Measurements from ENCODE around the gene NEUROG2. TPM values are rescaled to one million over a fixed set of nuclear protein-coding genes. Genes with fewer than 3 reads are reported as not detected.
A peak's percentile ranks its signal among the peaks of the same experiment; 100 is the strongest.

The NEUROG2 gene
- total and polyA plus RNA-seq, 2 of the 4 experiments (the other 2 are of a cell fraction): not detected

DNA sequence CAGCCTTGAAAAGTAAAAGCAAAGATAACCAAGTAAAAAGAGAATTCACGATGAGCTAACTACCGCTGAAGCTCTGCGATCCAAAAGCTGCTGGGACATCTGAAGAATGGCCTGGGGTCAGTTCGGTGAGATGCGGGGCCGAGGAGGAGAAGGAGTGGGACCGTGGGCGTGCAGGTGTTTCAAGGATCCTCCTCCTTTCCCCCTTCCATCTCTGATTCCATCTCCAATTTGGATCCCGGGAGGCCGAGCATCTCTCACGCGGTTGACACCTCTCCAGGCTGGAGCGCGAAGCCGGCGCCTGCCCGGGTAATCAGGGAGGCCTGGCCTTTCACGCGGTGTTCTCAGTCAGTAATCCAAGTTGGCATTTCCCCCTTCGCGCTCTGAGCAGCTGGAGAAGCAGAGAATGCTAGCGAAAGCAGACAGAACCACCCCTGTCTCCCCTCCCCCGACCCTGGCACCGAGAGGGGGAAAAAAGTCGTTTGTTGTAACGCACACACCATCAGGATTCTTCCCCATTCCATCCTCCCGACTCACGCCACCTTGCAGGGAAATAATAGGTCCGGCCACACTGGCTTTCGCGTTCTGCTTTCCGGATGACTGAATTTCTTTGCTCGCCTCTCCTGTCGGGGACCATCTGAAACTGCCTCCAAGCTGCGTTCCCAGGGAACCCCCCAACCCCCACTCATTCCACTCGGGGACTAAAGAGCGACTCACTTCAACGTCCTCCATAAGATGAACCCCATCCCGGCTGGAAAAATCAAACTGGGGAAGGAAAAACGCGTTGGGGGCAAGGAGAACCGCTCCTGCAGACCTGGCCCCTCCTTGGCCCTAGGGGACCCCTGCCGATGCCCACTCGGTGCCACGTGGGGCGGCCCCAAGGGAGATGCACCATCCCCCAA, 6.5 kb downstream of the NEUROG2 start:
- in situ Hi-C loops (cut with MboI; ENCODE audit: low sequenced_read_pairs): no loop called here
- CTCF ChIA-PET: no interaction called here
- TF ChIP-seq MAZ (IDR thresholded peaks at IDR 0.05; ENCODE audit: borderline replicate concordance, low read depth, low read length) (no peak), MAFK (IDR thresholded peaks at IDR 0.05; ENCODE audit: low read depth, low read length) (no peak), CHD1 (IDR thresholded peaks at IDR 0.05; ENCODE audit: low read depth, low read length) (no peak), BHLHE40 (IDR thresholded peaks at IDR 0.05; ENCODE audit: low read depth, low read length) (no peak), RAD21 (IDR thresholded peaks at IDR 0.05; ENCODE audit: low read length) (no peak), FOS (IDR thresholded peaks at IDR 0.05; ENCODE audit: low read depth, low read length) (no peak), SMC3 (IDR thresholded peaks at IDR 0.05; ENCODE audit: low read depth, low read length) (no peak), NFE2L2 (IDR thresholded peaks at IDR 0.05; ENCODE audit: low read depth, low read length) (no peak), MXI1 (IDR thresholded peaks at IDR 0.05; ENCODE audit: borderline replicate concordance, low read depth, low read length) (no peak), RCOR1 (IDR thresholded peaks at IDR 0.05; ENCODE audit: insufficient replicate concordance, low read length) (no peak), RFX5 (IDR thresholded peaks at IDR 0.05; ENCODE audit: low read depth, low read length) (no peak)
- TF ChIP-seq, protein P1, sequence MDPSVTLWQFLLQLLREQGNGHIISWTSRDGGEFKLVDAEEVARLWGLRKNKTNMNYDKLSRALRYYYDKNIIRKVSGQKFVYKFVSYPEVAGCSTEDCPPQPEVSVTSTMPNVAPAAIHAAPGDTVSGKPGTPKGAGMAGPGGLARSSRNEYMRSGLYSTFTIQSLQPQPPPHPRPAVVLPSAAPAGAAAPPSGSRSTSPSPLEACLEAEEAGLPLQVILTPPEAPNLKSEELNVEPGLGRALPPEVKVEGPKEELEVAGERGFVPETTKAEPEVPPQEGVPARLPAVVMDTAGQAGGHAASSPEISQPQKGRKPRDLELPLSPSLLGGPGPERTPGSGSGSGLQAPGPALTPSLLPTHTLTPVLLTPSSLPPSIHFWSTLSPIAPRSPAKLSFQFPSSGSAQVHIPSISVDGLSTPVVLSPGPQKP (IDR thresholded peaks at IDR 0.05; ENCODE audit: borderline replicate concordance, low read depth, low read length): no peak
- TF ChIP-seq, protein P2, sequence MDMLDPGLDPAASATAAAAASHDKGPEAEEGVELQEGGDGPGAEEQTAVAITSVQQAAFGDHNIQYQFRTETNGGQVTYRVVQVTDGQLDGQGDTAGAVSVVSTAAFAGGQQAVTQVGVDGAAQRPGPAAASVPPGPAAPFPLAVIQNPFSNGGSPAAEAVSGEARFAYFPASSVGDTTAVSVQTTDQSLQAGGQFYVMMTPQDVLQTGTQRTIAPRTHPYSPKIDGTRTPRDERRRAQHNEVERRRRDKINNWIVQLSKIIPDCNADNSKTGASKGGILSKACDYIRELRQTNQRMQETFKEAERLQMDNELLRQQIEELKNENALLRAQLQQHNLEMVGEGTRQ (IDR thresholded peaks at IDR 0.05; ENCODE audit: low read depth, low read length): no peak
- TF ChIP-seq, protein P3, sequence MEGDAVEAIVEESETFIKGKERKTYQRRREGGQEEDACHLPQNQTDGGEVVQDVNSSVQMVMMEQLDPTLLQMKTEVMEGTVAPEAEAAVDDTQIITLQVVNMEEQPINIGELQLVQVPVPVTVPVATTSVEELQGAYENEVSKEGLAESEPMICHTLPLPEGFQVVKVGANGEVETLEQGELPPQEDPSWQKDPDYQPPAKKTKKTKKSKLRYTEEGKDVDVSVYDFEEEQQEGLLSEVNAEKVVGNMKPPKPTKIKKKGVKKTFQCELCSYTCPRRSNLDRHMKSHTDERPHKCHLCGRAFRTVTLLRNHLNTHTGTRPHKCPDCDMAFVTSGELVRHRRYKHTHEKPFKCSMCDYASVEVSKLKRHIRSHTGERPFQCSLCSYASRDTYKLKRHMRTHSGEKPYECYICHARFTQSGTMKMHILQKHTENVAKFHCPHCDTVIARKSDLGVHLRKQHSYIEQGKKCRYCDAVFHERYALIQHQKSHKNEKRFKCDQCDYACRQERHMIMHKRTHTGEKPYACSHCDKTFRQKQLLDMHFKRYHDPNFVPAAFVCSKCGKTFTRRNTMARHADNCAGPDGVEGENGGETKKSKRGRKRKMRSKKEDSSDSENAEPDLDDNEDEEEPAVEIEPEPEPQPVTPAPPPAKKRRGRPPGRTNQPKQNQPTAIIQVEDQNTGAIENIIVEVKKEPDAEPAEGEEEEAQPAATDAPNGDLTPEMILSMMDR (conservative IDR thresholded peaks at IDR 0.05; ENCODE audit: low read depth, low read length): no peak

More for the DNA sequence above, 6.5 kb downstream of the NEUROG2 start:
- no peak overlapping the region for H3K4ac ChIP-seq (ENCODE audit: low read depth, low read length)
- H3K56ac ChIP-seq (ENCODE audit: extremely low read depth, insufficient read depth, low read length): no peak overlapping the region
- no peak overlapping the region for H2AK9ac ChIP-seq (replicated peaks; ENCODE audit: low read depth, low read length, poor library complexity)
- H3K36me3 ChIP-seq (ENCODE audit: control insufficient read depth, insufficient read depth, low read length): no peaks in the 10 kb centered on the region
- H3K4me3 ChIP-seq (ENCODE audit: insufficient read depth, low read depth, low read length): no peak overlapping the region
- H4K20me1 ChIP-seq (ENCODE audit: insufficient read depth, low read length): no peaks in the 10 kb centered on the region
- no peaks in the 10 kb centered on the region for H3K9me1 ChIP-seq (ENCODE audit: insufficient read depth, low read length)
- H3K9ac ChIP-seq (ENCODE audit: low read depth, low read length): no peak overlapping the region
- no peak overlapping the region for H4K5ac ChIP-seq (ENCODE audit: low read depth, low read length)
- no CpG with 5 or more reads among the region's 46 CpGs for WGBS, 2 experiments (ENCODE audit: extremely low coverage in 2 of 2, insufficient read length in 1 of 2)
- H3K9me3 ChIP-seq (ENCODE audit: control insufficient read depth, insufficient read depth, low read length): peaks cover 8% of the 10 kb centered on the region; the same call in 1 of the 2 replicates
- POLR2A ChIA-PET (ENCODE audit: unreplicated experiment): no interaction called here
- DNase-seq (peak; percentile 20), ATAC-seq (ENCODE audit: low read depth) (peak; percentile 17; the same call in 1 of the 2 replicates)
- H4K8ac ChIP-seq (ENCODE audit: low read depth in 2 of 2, low read length in 2 of 2): no peak overlapping the region
- H2BK15ac ChIP-seq (ENCODE audit: low read depth, low read length): no peak overlapping the region
- no peak overlapping the region for H3K23ac ChIP-seq (ENCODE audit: low read depth, low read length)
- peak overlapping the region; percentile 12 for H2AFZ ChIP-seq (replicated peaks; ENCODE audit: low read length, poor library complexity)
- no TSS peak for BruUV-seq (replicated peaks)
- H2BK20ac ChIP-seq (ENCODE audit: low read depth, low read length): no peak overlapping the region
- no peak overlapping the region for H3K14ac ChIP-seq (replicated peaks; ENCODE audit: low read depth, low read length)
- peaks cover 5% of the 10 kb centered on the region; the same call in 1 of the 2 replicates for H3K4me1 ChIP-seq (ENCODE audit: control insufficient read depth, insufficient read depth, low read length)
- no peak overlapping the region for H2BK5ac ChIP-seq (ENCODE audit: low read depth, low read length, poor library complexity, severe bottlenecking)
- no peak overlapping the region for H3K18ac ChIP-seq (ENCODE audit: low read depth, low read length)
- H2BK120ac ChIP-seq (ENCODE audit: low read depth, low read length): no peak overlapping the region
- no peak overlapping the region for H3K27ac ChIP-seq (ENCODE audit: insufficient read depth, low read length)
- H2AK5ac ChIP-seq (ENCODE audit: low read depth, low read length): no peak overlapping the region
- no peak overlapping the region for H4K91ac ChIP-seq (ENCODE audit: insufficient read depth, low read depth, low read length)
- no peaks in the 10 kb centered on the region for H3K79me1 ChIP-seq (ENCODE audit: low read depth in 1 of 2, low read length in 2 of 2)
- intact Hi-C loops (cut with micrococcal nuclease): no loop called here
- peaks cover 72% of the 10 kb centered on the region for H3K27me3 ChIP-seq (ENCODE audit: control insufficient read depth, insufficient read depth, low read length)
- H3K4me2 ChIP-seq (ENCODE audit: low read depth, low read length): peak overlapping the region; percentile 72
- dilution Hi-C loops (cut with HindIII; ENCODE audit: low sequenced_read_pairs, unreplicated experiment): no loop called here

All from IMR-90 (cell line).